NCI-H2107 (cell line): Measurements from ENCODE around the gene RYK.
"Not testable (repeated sequence)": the region's sequence is repeated elsewhere in the genome, so short reads cannot be mapped to it uniquely, and the experiment has no call there.

Source experiments
- DNase-seq: peaks from one replicate; lab custom pipeline; 2025; lab: John Stamatoyannopoulos, UW

RYK gene

DNA sequence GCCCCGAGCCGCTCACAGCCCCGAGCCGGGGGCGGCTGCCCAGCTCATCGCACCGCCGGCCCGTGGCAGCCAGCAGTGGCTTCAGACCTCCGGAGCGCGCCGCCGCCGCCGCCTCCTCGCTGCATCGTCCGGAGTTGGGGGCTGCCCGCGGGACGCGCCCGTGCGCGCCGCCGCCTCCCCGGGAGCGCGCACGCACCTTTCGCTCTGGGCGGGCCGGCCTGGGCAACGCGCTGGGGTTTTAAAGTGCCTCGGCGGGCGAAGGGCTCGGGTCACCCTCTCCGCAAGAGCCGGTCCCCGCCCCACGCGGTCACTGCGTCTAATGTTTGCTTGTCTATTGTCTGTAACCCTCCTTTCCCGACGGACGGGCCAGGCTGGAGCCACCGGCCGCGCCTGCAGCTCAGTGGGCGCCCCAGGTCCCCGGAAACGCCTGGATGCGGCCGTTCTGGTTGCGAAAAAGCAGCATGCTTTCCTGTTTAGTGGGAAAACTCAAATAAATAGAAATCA is at the start of gene RYK:
RYK (minus strand) TSS at position 143 of the 504 bp plus-strand sequence. CDS start 205 bp downstream, outside the sequence.
- DNase-seq = peak; percentile 60

GRCh38 chr3:134299888-134300206 is 49.2 kb upstream of the RYK start:
- no peak for DNase-seq

- no peak for DNase-seq
Observed at GRCh38 chr3:134299185-134299887, 48.7 kb upstream of the RYK start.

DNA sequence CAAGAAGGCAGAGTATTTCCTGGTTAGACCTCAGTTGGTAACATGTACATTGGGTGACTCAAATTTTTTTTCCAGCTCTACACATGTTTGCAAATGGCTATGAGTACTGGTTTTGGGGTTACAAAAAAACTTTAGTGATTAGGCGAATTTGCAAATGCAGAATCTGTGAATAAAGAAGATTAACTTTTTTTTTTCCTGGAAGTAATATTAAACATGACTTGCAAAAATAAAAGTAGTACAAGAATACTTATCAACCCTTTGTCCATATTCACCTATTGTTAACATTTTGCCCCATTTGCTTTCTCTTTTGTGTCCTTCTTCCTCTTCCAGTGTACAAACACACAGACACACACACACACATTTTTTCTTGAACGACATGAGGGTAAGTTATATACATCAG is 47.6 kb upstream of the RYK start:
- no peak for DNase-seq

GRCh38 chr3:134296616-134297015 is 46.0 kb upstream of the RYK start:
- DNase-seq = no peak

DNA sequence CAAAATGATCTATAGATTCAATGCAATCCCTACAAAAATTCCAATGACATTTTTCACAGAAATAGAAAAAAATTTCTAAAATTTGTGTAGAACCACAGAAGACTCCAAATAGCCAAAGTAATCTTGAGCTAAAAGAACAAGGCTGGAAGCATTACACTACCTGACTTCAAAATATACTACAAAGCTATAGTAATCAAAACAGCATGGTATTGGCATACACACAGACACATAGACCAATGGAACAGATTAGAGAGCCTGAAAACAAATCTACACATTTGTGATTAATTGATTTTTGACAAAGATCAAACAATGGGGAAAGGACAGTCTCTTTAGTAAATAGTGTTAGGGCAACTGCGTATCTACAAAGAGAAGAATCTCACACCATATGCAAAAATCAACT is 45.3 kb upstream of the RYK start:
- DNase-seq = no peak

- DNase-seq = no peak
Observed at GRCh38 chr3:134294302-134295280, 43.9 kb upstream of the RYK start.

DNA sequence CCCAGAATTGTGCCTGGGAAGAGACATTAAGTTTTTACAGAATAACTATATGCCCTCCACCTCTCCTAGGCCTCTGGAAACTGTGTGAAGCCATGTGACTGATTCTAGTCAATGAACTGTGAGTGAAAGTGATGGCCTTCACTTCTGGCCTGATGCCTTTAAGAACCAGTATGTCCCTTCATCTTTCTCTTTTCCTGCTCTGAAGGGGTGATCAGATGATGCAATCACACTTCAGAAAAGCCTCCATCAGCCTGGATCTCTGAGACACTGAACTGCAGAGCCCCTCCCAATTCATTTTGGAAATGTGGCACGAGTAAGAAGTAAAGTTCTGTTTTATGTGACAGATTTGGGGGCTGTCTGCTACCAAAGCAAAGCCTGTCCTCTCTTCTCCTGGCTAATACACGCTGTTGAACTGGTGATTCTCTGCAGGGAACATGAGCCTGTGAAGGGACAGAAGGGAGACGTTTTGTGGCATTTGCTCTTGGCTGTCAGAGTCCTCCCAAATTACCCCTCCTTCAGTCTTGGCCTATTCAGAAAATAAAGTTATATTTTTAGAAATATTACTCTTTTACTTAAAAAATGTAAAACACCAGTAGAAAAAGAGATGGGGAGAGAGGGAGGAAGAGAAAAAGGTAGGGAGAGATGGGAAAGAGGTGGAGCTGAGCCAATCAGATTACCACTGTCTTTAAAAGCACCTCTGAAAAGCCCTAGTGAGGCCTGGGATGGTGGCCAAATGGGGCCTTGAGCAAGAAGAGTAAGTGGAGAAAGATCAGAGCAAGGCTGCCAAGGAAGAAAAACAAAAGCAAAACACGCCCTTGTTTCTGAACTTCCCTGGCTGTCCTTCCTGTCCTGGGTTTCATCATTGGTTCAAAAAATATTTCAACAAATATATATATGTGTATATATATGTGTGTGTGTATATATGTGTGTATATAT is 40.9 kb upstream of the RYK start:
- no peak for DNase-seq

DNA sequence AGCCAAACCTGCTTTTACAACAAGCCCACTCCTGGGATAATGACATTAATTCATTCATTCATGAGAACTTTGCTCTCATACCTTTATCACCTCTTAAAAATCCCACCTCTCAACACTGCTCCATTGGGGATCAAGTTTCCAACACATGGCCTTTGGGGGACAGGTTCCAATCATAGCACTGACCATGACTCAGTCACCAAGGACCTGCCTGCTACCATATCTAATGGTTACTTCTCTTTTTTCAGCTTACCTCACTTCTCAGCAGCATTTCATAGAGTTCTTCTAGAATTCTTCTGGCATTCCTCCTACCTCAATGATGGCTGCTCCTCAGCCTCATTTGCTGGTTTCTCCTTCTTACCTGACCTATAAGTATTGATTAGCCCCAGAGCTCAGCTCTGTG is 36.9 kb upstream of the RYK start:
- no peak for DNase-seq

DNA sequence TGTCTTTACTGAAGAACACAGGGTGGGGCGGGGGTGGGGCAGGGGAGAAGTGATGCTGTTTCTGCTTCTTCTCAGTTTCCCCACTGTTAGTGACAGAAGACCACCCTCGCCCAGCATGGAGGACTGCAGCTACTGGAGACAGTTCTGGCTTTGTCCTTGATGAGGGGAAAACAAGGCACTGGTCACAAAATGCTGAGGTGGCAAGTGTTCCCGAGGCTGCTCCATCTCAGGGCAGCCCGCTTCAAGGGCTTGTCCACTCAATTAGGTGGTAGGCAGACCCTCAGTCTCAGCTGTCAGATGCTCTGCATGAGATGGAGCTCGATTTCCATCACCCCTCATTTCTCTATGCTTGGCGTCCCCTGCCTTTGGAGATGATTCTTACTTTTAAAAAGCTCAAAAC is 33.8 kb upstream of the RYK start:
- no peak for DNase-seq

GRCh38 chr3:134282659-134283047 is 32.0 kb upstream of the RYK start:
- DNase-seq = no peak

- no peak for DNase-seq
Observed at GRCh38 chr3:134281912-134282658, 31.4 kb upstream of the RYK start.

GRCh38 chr3:134279466-134279865 is 28.8 kb upstream of the RYK start:
- no peak for DNase-seq

GRCh38 chr3:134277066-134277660 is 26.5 kb upstream of the RYK start:
- DNase-seq = no peak

DNA sequence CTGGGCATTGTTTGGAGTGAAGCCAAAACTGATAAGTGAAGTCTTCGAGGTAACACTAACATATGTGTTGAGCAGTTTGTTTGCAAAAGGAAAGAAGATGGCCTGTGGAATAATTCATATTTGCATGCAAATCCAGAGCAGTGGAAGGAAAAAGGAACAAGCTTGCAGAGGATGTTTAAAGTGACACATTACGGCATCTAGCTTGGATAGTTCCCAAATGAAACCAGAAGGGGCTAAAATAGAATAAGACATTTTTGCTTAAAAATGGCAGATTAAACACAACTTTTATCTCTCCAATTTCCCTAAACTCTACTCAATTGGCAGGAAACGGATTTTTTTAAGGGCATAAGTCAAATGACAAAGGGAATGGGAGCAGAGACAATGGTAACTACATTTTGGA is 25.4 kb upstream of the RYK start:
- no peak for DNase-seq

- DNase-seq = not testable (repeated sequence)
Observed at GRCh38 chr3:134275110-134275509, 24.5 kb upstream of the RYK start.

DNA sequence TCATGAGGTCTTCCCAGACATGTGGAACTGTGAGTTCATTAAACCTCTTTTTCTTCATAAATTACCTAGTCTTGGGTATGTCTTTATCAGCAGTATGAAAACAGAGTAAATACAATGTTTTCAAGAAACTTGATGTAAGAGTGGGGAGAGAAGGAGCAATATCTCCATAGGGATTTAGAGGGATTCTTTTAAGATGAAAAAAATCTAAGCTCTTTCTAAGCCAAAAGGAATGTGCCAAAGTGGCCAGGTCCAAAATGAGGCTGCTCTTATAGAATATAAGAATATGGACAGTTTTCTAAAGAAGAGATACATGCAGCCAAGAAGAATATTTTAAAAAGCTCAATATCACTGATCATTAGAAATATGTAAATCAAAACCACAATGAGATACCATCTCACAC is 23.9 kb upstream of the RYK start:
- DNase-seq = no peak

- DNase-seq = no peak
Observed at GRCh38 chr3:134267996-134268395, 17.3 kb upstream of the RYK start.

DNA sequence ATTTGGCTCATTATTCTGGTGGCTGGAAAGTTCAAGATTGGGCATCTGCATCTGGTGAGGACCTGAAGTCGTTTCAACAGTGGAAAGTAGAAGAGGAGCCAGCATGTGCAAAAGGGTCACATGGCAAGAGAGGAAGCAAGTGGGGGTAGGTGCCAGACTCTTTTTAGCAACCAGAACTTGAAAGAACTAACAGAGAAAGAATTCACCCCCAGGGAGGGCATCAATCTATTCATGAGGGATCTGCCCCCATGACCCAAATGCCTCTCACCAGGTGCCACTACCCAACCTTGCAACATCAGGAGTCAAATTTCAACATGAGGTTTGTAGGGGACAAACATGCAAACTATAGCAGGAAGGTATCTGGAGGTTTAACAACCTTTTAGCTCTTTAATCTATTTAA is 10.3 kb upstream of the RYK start:
- DNase-seq = no peak

DNA sequence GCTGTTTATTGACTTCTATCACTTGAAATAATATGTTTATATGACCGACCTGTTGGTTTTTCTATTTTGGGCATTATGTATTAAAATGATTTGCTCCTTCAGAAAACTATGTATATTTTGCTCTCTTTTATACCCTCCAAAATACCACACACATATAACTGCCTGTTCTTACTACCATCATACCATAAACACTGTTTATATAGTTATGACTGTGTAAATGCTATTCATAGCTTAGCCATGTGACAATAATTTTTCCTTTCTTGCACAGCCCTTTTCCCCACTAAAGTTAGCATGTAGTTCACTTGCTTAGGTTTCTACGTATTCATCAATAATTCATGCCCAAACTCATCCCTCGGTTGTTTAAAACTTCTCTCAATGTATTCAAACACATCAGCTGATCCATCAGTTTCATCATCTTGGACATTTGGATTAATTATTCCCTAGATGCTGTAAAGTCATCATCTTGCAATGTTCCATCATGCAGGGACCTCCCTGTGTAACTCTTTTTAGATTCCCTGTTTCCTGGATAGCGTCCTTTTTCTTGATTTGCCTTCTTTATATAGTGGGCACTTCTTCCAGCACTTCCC is 8.2 kb upstream of the RYK start:
- DNase-seq = no peak

- DNase-seq = no peak
Observed at GRCh38 chr3:134255404-134255803, 4.7 kb upstream of the RYK start.
